Prostate gland (tissue), 2 donors: Measurements from ENCODE around the gene DTHD1. TPM values are rescaled to one million over a fixed set of nuclear protein-coding genes. Genes with fewer than 3 reads are reported as not detected.

Experiments
- DNase-seq: peaks from one replicate; pipeline ENCODE4 v3.0.0-alpha.2; 2019; ENCODE audit warnings: low spot score
- H3K27ac ChIP-seq, 2 donors: fragments of 200-600 bp; sonication (generic); 2 replicates each; pipeline ENCODE4 v1.5.1; 2017 to 2019
- H3K27me3 ChIP-seq: fragments of 200-600 bp; sonication (generic); replicated peaks from 2 replicates; pipeline ENCODE4 v1.5.1; 2019; ENCODE audit not compliant: insufficient read depth
- H3K36me3 ChIP-seq, 2 donors: fragments of 200-600 bp; sonication (generic); 1 replicate in 1 of 2; 2 replicates in 1 of 2; pipeline versions ENCODE4 v1.5.1 to v1.8.1; 2017 to 2019
- H3K4me1 ChIP-seq: fragments of 200-600 bp; sonication (generic); replicated peaks from 2 replicates; pipeline ENCODE4 v1.5.1; 2019
- H3K4me3 ChIP-seq, 2 donors: fragments of 200-600 bp; sonication (generic); 2 replicates each; pipeline ENCODE4 v1.5.1; 2017 to 2019
- H3K9me3 ChIP-seq: fragments of 200-600 bp; sonication (generic); 2 replicates; pipeline ENCODE4 v1.5.1; 2017
- CTCF ChIP-seq, 4 experiments: fragments of 200-600 bp in 2 of 4; fragments of 450-650 bp in 2 of 4; sonication (generic) in 2 of 4; IDR thresholded peaks; 1 replicate in 3 of 4; 2 replicates in 1 of 4; pipeline ENCODE4 v1.5.1; 2016 to 2019; ENCODE audit warnings: antibody characterized with exemption in 4 of 4, mild to moderate bottlenecking in 2 of 4, moderate library complexity in 2 of 4
- POLR2A ChIP-seq: fragments of 450-650 bp; IDR thresholded peaks from one replicate; pipeline ENCODE4 v1.6.1; 2016; ENCODE audit warnings: antibody characterized with exemption, mild to moderate bottlenecking
- POLR2AphosphoS5 ChIP-seq: sonication (generic); formaldehyde crosslinking; IDR thresholded peaks from one replicate; pipeline ENCODE4 v1.6.1; 2017; ENCODE audit warnings: antibody characterized with exemption
- WGBS: methylation state at CpG from one replicate; pipeline ENCODE4 v1.1.5; 2018; 5-methylcytosine and 5-hydroxymethylcytosine counted together
- intact Hi-C: fragments of 100-400 bp; cut with DNase I; formaldehyde crosslinking; loops from one replicate; pipeline ENCODE4 v1.14.2; 2022
- total RNA-seq, 2 donors: library from RNA; depleted of rRNA; stranded (reverse); fragments of >200 nt; gene quantifications; one replicate each; pipeline ENCODE4 v1.1.0, GENCODE V29; 2016

DTHD1 gene
- total RNA-seq, 2 donors from 2014 or later: 0.91 TPM; not detected in 1

- Histone ChIP-seq H3K27ac (no peak overlapping the region), H3K27me3 (no peaks in the 10 kb centered on the region)
These were observed 79.3 kb downstream of the DTHD1 start for GRCh38 chr4:36360755-36361154.

GRCh38 chr4:36363024-36363423 lies 81.6 kb downstream of the DTHD1 start:
- Histone ChIP-seq H3K36me3 (no peaks in the 10 kb centered on the region), H3K9me3 (no peaks in the 10 kb centered on the region), H3K27ac (no peak overlapping the region), H3K4me3 (no peak overlapping the region), H3K27me3 (no peaks in the 10 kb centered on the region), H3K4me1 (no peaks in the 10 kb centered on the region)
- TF ChIP-seq POLR2A: no peak
- no peak for TF ChIP-seq CTCF (IDR thresholded peaks at IDR 0.05)
- no peak for TF ChIP-seq POLR2AphosphoS5
- WGBS: 73% methylated on average over 2 of the region's 2 CpGs
- intact Hi-C loops: no loop called here
- DNase-seq: no peak

More at GRCh38 chr4:36360755-36361154, 79.3 kb downstream of the DTHD1 start:
- H3K36me3 ChIP-seq: no peaks in the 10 kb centered on the region
- intact Hi-C loops: no loop called here
- no peak overlapping the region for H3K4me3 ChIP-seq
- DNase-seq: no peak
- no peak for TF ChIP-seq POLR2A
- no peak for TF ChIP-seq POLR2AphosphoS5
- no peak for TF ChIP-seq CTCF (IDR thresholded peaks at IDR 0.05)
- H3K4me1 ChIP-seq: no peaks in the 10 kb centered on the region
- H3K9me3 ChIP-seq: no peaks in the 10 kb centered on the region

- Histone ChIP-seq H3K9me3 (no peaks in the 10 kb centered on the region), H3K27ac (no peak overlapping the region), H3K27me3 (no peaks in the 10 kb centered on the region), H3K36me3 (no peaks in the 10 kb centered on the region), H3K4me3 (no peak overlapping the region), H3K4me1 (no peaks in the 10 kb centered on the region)
- 93% methylated on average over 26 of the region's 40 CpGs for WGBS
- intact Hi-C loops: no loop called here
- no peak for DNase-seq
- TF ChIP-seq POLR2AphosphoS5 (no peak), POLR2A (no peak), CTCF (IDR thresholded peaks at IDR 0.05) (no peak)
These were observed 93.6 kb downstream of the DTHD1 start for GRCh38 chr4:36374836-36375511.

DNA sequence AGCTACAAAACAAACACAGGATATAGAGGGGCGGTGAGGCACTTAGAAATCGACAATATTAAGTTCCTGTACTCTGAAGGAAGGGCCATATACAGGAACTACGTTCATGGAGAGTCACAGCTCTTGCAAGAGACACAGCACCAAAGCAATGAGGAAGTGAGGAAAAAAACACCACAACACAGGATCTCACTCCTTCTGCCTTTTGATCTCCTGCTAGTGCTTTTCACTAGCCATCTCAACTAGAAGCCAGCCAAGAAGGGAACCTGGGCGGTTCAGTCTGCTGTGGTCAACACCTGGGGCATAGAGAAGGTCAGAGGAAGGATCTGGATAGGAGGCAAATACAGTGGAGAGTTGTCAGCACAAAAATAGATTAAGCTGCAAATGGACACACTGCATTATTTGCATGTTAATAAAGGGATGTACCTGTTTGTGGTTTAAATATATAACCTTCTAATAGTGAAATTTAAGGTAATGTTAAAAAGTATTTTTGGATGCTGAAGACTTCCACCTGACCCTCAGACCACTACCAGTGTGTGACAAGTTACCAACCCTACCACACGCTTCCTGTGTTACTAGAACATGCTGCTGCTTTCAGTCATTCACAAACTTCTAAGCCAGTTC lies 104.6 kb downstream of the DTHD1 start:
- no peaks in the 10 kb centered on the region for H3K9me3 ChIP-seq
- no peaks in the 10 kb centered on the region for H3K27me3 ChIP-seq
- WGBS: 50% methylated on average over 5 of the region's 5 CpGs
- no peak overlapping the region for H3K27ac ChIP-seq
- no peaks in the 10 kb centered on the region for H3K4me1 ChIP-seq
- H3K4me3 ChIP-seq: no peak overlapping the region
- TF ChIP-seq POLR2AphosphoS5: no peak
- no peak for TF ChIP-seq POLR2A
- no peak for TF ChIP-seq CTCF (IDR thresholded peaks at IDR 0.05)
- H3K36me3 ChIP-seq: no peaks in the 10 kb centered on the region
- no peak for DNase-seq
- intact Hi-C loops: no loop called here

DNA sequence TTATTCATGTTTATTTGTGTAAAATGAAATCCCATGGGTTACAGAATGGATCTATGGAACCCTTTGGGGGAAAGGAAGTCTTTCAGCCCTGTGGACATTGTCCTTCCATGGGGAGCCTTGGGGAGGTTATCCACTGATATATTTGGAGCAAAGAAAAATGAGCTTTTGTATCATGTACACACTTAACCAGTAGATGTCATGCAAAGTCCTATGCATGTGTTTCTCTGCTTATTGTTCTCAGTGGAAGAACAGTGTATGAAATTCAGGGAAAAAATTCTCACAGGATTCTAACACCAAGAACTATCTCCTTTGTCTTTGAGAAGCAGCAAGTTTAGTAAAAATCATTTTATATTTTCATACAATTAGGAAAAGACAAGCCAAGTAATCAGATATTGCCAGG lies 105.3 kb downstream of the DTHD1 start:
- Histone ChIP-seq H3K27ac (no peak overlapping the region), H3K36me3 (no peaks in the 10 kb centered on the region), H3K4me3 (no peak overlapping the region), H3K27me3 (no peaks in the 10 kb centered on the region), H3K4me1 (no peaks in the 10 kb centered on the region), H3K9me3 (no peaks in the 10 kb centered on the region)
- DNase-seq: no peak
- intact Hi-C loops: no loop called here
- TF ChIP-seq CTCF (IDR thresholded peaks at IDR 0.05): no peak
- TF ChIP-seq POLR2AphosphoS5: no peak
- TF ChIP-seq POLR2A: no peak
